ENCODE data around the gene TREH. TPM values are rescaled to one million over a fixed set of nuclear protein-coding genes. Genes with fewer than 3 reads are reported as not detected.

TREH gene
- total RNA-seq, 1 donor, result not detected

DNA sequence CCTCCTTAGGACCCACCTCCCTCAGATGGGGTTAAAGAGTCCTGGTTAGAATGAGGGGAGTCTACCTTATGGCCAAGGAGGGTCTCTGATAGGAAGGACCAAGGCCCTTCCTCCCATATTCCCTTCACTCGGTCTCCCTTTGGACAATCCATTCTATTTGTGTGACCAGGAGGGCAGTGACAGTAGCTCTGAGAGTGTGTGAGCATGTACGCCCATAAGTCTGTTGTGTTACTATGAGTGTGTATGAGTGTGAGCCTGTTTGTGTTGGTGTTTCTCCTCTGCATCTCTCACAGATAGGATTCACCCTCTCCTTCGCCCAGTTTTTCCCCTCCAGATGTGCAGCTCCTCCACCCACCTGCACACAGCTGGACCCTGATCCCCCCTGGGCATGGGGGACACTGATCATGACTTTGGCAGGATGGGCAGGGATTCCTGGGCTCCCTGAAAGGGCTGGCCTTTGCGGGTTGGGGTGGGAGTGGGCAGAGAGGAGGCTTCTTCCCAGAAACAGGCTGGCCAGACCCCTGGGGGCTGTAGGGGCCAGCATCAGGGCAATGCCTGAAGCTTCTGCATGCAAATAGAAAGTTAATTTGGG lies 57.6 kb downstream of the TREH start:
- no peak for TF ChIP-seq CTCF (IDR thresholded peaks at IDR 0.05; ENCODE audit: insufficient read depth, low read depth, low read length)
- H3K4me3 ChIP-seq (ENCODE audit: low read depth, low read length), result peak overlapping the region; percentile 71
- no peak for DNase-seq (ENCODE audit: low read depth)

GRCh38 chr11:118621071-118621783 lies 58.2 kb downstream of the TREH start:
- peak overlapping the region; percentile 71 for H3K4me3 ChIP-seq (ENCODE audit: low read depth, low read length)
- no peak for TF ChIP-seq CTCF (IDR thresholded peaks at IDR 0.05; ENCODE audit: insufficient read depth, low read depth, low read length)
- DNase-seq (ENCODE audit: low read depth), result peak; percentile 88

DNA sequence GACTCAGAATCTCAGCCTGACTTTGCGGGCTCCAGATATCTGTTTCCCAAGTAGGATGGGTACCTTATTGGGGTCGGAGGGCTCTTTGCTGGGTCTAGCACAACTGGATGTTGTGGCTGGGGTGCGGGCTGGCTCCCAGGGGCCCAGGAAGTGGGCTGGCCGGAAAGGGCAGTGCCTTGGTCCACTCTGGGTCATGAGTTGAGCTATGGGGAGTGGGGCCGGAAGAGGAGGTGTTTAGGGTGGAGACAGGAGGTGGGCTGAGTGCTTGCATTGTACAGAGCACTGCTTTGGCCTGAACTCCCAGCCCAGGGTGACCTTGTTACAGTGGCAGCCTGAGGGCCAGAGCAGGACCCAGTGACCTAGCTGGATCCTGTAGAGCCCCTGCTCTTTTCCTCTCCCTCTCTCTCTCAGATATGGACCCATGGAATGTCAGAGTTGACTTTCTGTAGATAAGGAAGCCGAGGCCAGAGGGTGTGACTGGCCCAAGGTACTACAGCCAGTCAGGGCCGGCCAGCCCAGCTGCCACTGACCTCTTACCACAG lies 58.9 kb downstream of the TREH start:
- H3K4me3 ChIP-seq (ENCODE audit: low read depth, low read length), result peak overlapping the region; percentile 71
- TF ChIP-seq CTCF (IDR thresholded peaks at IDR 0.05; ENCODE audit: insufficient read depth, low read depth, low read length), result no peak
- peak; percentile 55 for DNase-seq (ENCODE audit: low read depth)

DNA sequence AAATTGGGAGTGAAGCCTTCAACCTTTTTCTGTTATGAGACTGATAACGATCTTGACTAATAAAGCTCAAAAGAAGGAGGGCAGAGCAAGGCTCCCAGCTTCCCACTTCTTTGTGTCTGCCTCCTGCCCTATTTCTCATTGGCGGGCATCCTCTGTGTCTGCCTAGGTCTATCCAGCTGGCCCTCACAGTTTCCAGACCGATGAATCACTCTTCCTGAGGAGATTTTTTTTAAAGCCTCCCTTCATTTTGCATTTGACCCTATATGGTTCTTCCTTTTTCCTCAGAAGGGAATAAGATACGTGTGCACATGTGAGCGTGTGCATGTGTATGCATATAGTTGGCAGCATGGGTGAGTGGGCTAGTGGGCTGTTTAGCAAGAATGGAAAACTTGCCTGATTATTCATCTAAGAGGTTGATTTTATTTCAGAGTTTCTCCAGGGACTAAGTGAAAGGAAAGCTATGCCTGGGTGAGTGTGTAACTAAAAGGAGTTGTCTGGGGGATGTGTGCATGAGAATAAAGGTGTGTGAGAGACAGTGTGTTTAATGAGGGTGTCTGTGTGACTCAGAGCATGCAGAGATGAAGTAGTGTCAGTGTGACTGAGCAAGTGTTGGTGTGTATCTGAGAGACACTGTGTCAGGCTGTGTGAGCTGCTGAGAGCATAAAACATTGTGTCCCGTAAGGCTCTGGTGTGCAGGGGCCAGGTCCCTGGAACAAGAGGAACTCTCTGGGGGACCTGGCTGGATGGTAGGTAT lies 59.8 kb downstream of the TREH start:
- no peak for TF ChIP-seq CTCF (IDR thresholded peaks at IDR 0.05; ENCODE audit: insufficient read depth, low read depth, low read length)
- peak; percentile 97 for DNase-seq (ENCODE audit: low read depth)
- H3K4me3 ChIP-seq (ENCODE audit: low read depth, low read length), result no peak overlapping the region

DNA sequence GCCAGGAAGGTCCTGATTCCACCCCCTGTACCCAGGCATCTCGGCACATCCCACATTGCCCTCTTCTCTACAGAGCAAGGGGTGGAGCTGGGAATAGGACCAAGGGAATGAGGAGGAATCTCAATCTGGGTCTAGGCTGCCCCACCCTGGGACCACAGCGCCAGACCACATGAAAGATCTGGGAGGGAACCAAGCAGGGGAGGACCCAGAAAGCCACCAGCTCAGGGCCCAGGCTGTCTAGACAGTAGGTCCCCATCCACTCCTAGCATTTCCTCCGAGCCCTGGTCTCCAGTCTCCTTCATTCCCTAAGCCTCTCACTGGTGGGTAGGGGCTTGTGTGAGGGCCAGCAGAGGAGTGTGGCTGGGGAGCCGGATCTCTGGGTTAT lies 60.5 kb downstream of the TREH start:
- TF ChIP-seq CTCF (IDR thresholded peaks at IDR 0.05; ENCODE audit: insufficient read depth, low read depth, low read length), result no peak
- DNase-seq (ENCODE audit: low read depth), result peak; percentile 88
- no peak overlapping the region for H3K4me3 ChIP-seq (ENCODE audit: low read depth, low read length)

DNA sequence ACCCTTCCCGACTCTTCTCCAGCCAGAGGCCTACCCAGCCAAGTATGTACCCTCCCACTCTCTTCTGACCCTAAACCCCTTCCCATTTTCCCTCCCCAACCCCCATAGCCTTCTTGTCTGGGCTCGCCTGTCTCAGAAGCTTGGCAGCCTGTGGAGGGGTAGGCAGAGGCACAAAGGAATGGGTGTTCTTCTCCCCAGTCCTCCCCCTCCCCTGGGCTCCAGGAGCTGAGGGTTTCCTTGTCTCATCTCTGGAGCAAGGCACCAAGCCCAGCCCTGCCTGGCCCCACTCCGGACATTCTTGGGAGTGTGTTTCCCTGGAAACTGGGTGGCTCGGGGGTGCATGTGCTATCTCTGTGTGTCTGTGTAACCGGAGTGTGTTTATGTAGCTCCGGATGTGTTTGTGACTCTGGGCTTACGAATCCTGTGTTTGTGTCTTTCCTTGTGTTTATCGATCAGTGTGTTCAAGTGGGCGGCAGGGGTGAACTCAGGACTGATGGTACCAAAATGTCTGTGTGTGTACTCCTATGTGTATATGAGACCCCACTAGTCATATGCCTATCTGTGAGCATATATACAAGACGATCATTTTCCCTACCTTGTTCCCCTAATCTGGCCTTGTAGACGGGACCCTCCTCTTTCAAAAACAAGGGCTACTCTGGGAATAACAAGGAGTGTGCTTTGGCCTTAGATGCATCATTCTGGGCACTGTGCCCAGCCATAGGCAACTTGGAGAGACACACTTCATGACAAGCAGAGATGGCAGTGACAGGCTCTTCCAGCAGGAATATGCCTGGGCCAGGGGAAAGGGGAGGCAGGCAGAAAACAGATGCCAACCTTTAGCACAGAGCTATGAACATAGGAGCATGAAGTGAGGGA lies 61.1 kb downstream of the TREH start:
- DNase-seq (ENCODE audit: low read depth), result peak; percentile 95
- no peak for TF ChIP-seq CTCF (IDR thresholded peaks at IDR 0.05; ENCODE audit: insufficient read depth, low read depth, low read length)
- H3K4me3 ChIP-seq (ENCODE audit: low read depth, low read length), result peak overlapping the region; percentile 30

All from fibroblast of villous mesenchyme (primary cell).